ENCODE results near the gene FAN1. TPM values are rescaled to one million over a fixed set of nuclear protein-coding genes. Genes with fewer than 3 reads are reported as not detected.

Gene FAN1
- total RNA-seq, 6 donors from 2014 or later: 10.2 to 22.0 (median 14.8) TPM

- no peak for DNase-seq
- TF ChIP-seq POLR2AphosphoS5 (IDR thresholded peaks at IDR 0.05) (no peak), EP300 (IDR thresholded peaks at IDR 0.05) (no peak), CTCF (IDR thresholded peaks at IDR 0.05) (no peak), POLR2A (IDR thresholded peaks at IDR 0.05) (no peak)
- no peak for ATAC-seq (ENCODE audit: low FRiP score in 2 of 2)
- no peaks in the 10 kb centered on the region for H3K4me1 ChIP-seq
- H3K4me3 ChIP-seq: no peak overlapping the region
- peaks cover 32 to 91% (median 45%) of the 10 kb centered on the region in 4 donors for H3K36me3 ChIP-seq
- no peaks in the 10 kb centered on the region for H3K9me3 ChIP-seq
- no peaks in the 10 kb centered on the region for H3K27me3 ChIP-seq
- no peak overlapping the region for H3K27ac ChIP-seq
These were observed 58.4 kb downstream of the FAN1 start for GRCh38 chr15:30962079-30962478.

GRCh38 chr15:30962659-30963058 is 58.9 kb downstream of the FAN1 start:
- no peak for DNase-seq
- no peak overlapping the region for H3K27ac ChIP-seq
- ATAC-seq (ENCODE audit: low FRiP score in 2 of 2): no peak
- no peaks in the 10 kb centered on the region for H3K4me1 ChIP-seq
- H3K27me3 ChIP-seq: no peaks in the 10 kb centered on the region
- TF ChIP-seq CTCF (IDR thresholded peaks at IDR 0.05) (no peak), POLR2A (IDR thresholded peaks at IDR 0.05) (no peak), POLR2AphosphoS5 (IDR thresholded peaks at IDR 0.05) (no peak), EP300 (IDR thresholded peaks at IDR 0.05) (no peak)
- H3K4me3 ChIP-seq: no peak overlapping the region
- peaks cover 30 to 90% (median 39%) of the 10 kb centered on the region in 4 donors for H3K36me3 ChIP-seq
- H3K9me3 ChIP-seq: no peaks in the 10 kb centered on the region
- 95 to 99% methylated on average over 3 of the region's 3 CpGs for WGBS, 2 donors

- DNase-seq: no peak
- H3K4me1 ChIP-seq: no peaks in the 10 kb centered on the region
- H3K27ac ChIP-seq: no peak overlapping the region
- no peak for ATAC-seq (ENCODE audit: low FRiP score in 2 of 2)
- WGBS, 2 donors: 85% methylated on average over 3 of the region's 3 CpGs
- H3K4me3 ChIP-seq: no peak overlapping the region
- no peaks in the 10 kb centered on the region for H3K27me3 ChIP-seq
- H3K9me3 ChIP-seq: no peaks in the 10 kb centered on the region
- H3K36me3 ChIP-seq: peaks cover 21 to 83% (median 29%) of the 10 kb centered on the region in 4 donors
- TF ChIP-seq POLR2A (IDR thresholded peaks at IDR 0.05) (no peak), CTCF (IDR thresholded peaks at IDR 0.05) (no peak), EP300 (IDR thresholded peaks at IDR 0.05) (no peak), POLR2AphosphoS5 (IDR thresholded peaks at IDR 0.05) (no peak)
These were observed 60.0 kb downstream of the FAN1 start for GRCh38 chr15:30963681-30964080.

GRCh38 chr15:30969724-30970123 is 66.0 kb downstream of the FAN1 start:
- Histone ChIP-seq H3K27me3 (no peaks in the 10 kb centered on the region), H3K9me3 (no peaks in the 10 kb centered on the region), H3K4me1 (no peaks in the 10 kb centered on the region), H3K4me3 (no peak overlapping the region), H3K36me3 (peaks cover 4 to 59% (median 12%) of the 10 kb centered on the region in 4 donors), H3K27ac (no peak overlapping the region)
- ATAC-seq (ENCODE audit: low FRiP score in 2 of 2): no peak
- DNase-seq: no peak
- WGBS, 2 donors: 96 to 98% methylated on average over 2 of the region's 2 CpGs
- TF ChIP-seq EP300 (IDR thresholded peaks at IDR 0.05) (no peak), POLR2AphosphoS5 (IDR thresholded peaks at IDR 0.05) (no peak), POLR2A (IDR thresholded peaks at IDR 0.05) (no peak)

- DNase-seq: no peak
- Histone ChIP-seq H3K27me3 (no peaks in the 10 kb centered on the region), H3K27ac (no peak overlapping the region), H3K4me1 (peaks cover 0 to 9% (median 2%) of the 10 kb centered on the region in 4 donors), H3K9me3 (no peaks in the 10 kb centered on the region), H3K4me3 (no peak overlapping the region), H3K36me3 (peaks cover 0 to 47% (median 6%) of the 10 kb centered on the region in 4 donors)
- TF ChIP-seq POLR2A (IDR thresholded peaks at IDR 0.05) (no peak), CTCF (IDR thresholded peaks at IDR 0.05) (no peak), POLR2AphosphoS5 (IDR thresholded peaks at IDR 0.05) (no peak), EP300 (IDR thresholded peaks at IDR 0.05) (no peak)
- WGBS, 2 donors: 95 to 98% methylated on average over 4 of the region's 4 CpGs
- no peak for ATAC-seq (ENCODE audit: low FRiP score in 2 of 2)
These were observed 69.7 kb downstream of the FAN1 start for GRCh38 chr15:30973379-30973778.

All from upper lobe of left lung (tissue), 6 donors.